HG03354 (cell line): ENCODE measurements around the gene CX3CR1.
"Not testable (repeated sequence)": the region's sequence is repeated elsewhere in the genome, so short reads cannot be mapped to it uniquely, and the experiment has no call there.

Experiments
- ATAC-seq: cut with Tn5 transposase; IDR thresholded peaks from one replicate; pipeline ENCODE4 v1.9.1; 2021; ENCODE audit warnings: mild to moderate bottlenecking; ENCODE audit not compliant: unreplicated experiment, poor library complexity, severe bottlenecking

The CX3CR1 gene

GRCh38 chr3:39230453-39230852, 49.4 kb downstream of the CX3CR1 start:
- no peak for ATAC-seq

DNA sequence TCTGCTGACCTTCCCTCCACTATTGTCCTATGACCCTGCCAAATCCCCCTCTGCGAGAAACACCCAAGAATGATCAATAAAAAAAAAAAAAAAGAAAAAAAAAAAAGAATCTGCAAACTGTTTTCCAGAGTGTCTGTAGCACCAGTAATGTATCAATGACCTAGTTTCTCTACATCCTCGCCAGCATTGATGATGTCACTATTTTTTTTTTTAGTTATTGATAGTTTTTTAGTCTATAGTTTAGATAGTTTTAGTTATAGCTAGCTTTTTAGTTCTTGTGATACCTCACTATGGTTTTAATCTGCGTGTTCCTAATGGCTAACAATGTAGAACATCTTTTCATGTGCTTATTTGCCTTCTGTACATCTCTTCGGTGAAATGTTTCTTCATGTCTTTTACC, 51.3 kb downstream of the CX3CR1 start:
- no peak for ATAC-seq

- not testable (repeated sequence) for ATAC-seq
Measured at GRCh38 chr3:39227596-39227995, 52.2 kb downstream of the CX3CR1 start.

DNA sequence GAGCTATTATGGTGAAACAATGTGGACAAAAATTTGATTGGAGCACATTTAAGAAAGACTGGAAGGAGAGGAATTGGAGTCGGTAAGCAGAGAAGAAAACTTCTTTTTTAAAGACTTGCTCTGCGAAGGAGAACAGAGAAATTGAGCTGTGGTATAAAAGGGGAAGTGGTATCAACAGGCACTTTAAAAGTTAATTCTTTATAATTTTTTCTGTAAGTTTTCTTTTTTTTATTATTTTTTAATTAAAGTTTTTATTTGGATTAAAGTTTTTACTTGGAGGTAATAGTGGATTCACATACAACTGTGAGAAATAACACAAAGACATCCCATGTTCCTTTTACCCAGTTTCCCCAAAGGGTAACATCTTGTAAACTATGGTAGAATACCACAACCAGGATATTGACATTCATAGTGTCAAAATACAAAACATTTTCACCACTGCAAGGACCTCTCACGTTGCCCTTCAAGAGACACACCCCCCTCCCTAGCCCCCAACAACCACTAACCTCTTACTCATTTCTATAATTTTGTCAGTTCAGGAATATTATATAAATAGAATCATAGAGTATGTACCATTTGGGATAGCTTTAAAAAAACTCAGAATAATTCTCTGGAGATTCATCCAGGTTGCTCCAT, 53.6 kb downstream of the CX3CR1 start:
- ATAC-seq: peak; percentile 55

DNA sequence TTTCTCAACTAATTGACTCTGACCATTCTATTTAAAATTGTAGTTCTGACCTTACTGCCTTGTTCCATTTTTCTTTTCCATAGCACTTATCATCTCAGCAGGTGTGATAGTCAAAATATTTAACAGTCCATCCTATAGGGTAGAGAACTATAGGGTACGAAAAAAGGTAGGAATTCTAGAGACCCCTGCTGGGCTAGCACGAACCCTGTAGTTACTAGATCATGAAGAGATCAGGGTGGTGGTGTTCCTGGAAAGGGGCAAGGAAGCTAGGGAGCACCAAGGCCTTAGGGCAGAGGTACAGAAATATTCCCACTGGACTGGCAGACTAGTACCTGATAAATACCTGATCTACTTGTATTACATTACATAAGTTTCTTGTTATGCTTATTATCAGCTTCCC, 55.5 kb downstream of the CX3CR1 start:
- ATAC-seq: no peak

DNA sequence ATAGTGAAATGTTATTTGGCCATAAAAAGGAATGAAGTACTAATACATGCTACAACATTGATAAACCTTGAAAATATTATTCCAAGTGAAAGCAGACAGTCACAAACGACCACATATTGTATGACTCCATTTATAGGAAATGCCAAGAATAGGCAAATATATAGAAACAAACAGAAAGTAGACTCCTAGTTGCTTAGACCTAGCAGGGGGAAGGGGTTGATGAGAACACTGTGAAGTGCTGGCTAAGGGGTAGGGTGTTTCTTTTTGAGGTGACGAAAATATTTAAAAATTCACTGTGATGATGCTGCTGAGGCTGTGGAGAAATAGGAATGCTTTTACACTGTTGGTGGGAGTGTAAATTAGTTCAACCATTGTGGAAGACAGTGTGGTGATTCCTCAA, 56.9 kb downstream of the CX3CR1 start:
- ATAC-seq: no peak

GRCh38 chr3:39222462-39222861, 57.4 kb downstream of the CX3CR1 start:
- no peak for ATAC-seq

DNA sequence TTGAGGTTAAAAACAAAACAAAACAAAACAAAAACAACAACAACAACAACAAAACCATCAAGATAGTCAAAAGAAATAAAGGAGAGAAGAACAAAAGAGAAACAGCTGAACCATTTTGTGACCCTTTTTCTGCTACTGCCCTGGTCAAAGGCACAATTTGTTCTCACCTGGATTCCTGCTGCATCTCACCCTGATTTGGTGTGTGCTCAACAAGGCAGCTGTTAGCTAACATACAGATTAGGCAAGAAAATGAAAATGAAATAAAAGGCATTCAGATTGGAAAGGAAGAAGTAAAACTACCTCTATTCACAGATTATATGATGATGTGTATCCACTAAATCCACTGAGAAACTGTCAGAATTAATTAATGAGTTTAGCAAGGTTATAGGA, 58.7 kb downstream of the CX3CR1 start:
- no peak for ATAC-seq

DNA sequence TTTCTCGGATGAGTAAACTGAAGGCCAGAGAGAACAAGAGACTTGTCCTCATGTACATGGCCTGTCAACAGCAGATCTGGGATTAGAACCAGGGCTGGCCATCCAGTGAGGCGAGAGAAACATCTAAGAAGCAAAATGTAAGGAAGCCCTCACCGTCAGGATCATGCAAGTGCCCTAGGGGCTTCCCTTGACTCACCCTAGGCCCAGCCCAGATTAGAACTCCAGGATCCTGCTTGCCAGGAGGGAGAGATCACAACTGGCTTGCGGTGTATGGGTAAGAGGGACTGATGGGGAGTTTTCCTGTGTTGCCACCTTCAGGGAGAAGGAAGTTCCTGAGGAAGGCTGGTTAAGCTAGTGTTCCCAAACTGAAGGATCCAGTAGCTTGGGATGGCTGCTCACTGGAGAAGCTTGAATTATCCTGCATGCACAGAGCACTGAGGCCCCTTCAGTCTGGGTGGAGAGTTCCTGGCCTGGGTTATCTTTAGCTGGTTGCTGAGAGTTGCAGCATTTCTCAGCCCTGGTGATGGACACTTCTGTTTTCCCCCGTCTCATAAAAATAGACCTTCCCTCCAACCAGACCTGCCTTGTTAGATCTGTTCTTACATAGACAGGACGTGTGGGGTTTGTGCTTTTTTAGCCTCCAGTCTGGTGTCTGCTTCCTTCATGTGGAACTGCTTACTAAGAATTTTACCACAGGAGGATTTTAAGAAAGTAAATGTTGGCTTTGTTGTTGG, 59.3 kb downstream of the CX3CR1 start:
- no peak for ATAC-seq

DNA sequence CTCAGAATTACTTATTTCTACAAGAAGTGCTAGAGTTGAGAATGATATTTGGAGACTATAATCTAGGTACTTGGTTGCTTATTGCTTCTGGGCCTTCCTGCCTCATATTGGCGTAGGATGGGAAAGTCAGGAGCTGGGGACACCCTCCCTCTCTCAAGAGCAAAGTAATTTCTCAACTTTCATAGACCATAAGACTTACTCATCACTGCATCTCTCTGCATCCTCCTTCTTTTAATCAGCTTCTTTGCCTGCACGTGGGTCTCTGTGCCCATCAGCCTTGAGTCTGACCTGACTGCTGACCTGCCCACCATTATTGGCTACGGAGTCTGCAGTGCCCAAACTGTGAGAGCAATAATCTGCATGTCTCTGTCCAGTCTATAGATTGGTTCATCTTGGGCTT, 60.1 kb downstream of the CX3CR1 start:
- no peak for ATAC-seq

DNA sequence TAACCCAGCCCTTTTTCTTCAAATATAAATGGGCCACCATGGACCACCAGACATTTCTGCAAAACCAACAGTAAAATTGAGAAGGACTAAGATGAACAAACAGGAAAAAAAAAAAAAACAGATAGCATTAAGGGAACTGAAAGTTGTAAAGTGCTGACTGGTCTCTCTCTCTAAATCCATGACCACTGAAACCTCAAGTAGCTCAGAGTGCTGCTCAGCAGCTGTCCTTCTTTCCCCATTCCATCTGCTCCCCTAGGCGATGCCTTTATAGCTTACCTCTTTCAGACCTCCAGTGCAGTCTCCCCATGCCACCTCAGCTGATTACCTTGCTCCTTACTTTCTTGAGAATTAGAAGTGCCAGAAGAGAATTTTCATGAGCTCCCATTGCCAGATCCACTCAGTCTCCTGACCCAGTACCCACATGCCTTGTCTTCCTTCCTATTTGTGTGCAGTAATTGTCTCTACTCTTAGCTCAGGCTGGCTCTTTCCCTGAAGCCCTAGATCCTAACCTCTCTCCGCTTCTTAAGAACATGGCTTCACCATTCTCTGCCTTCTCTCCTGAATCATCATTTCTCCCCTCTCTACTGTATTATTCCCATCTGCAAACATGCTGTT, 63.6 kb downstream of the CX3CR1 start:
- ATAC-seq: peak; percentile 99

DNA sequence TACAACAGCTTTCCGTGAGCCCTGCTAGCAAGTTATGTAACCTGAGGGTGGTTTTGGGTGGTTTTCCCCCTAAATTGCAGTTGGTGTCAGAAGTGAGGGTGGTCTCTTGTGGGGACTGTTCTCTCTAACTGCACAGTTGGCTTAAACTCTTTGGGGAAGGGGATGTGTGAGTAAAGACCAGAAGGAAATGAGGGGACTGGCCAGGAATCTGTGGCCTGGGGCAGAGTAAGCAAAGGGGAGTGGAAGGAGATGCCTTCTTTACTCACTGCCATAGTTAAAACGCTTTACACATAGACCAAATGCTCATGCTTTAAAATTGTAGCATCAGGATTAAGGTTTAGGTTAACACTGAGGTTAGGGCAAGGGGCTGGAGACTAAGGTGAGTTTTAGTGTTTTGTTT, 66.2 kb downstream of the CX3CR1 start:
- no peak for ATAC-seq
